Activated T-cell treated with anti-CD3 and anti-CD28 coated beads, Interleukin-2, amount 50 U/mL, for 1 hour (primary cell): ENCODE measurements around the gene TRERF1.

ENCODE experiments used
- DNase-seq: peaks from one replicate; pipeline ENCODE4 v3.0.0-alpha.2; 2020

The TRERF1 gene

GRCh38 chr6:42175860-42176259 lies 275.9 kb downstream of the TRERF1 start:
- DNase-seq, result no peak
